HT1080 (cell line): ENCODE measurements around the gene PDE2A. TPM values are rescaled to one million over a fixed set of nuclear protein-coding genes. Genes with fewer than 3 reads are reported as not detected.
A peak's percentile ranks its signal among the peaks of the same experiment; 100 is the strongest.

ENCODE experiments used
- DNase-seq: peaks from one replicate; pipeline ENCODE4 v3.0.0-alpha.2; 2015; ENCODE audit warnings: low read depth
- polyA plus RNA-seq, 2 experiments: library from polyadenylated mRNA; depleted of rRNA; stranded (reverse); fragments of >200 nt; gene quantifications; 2 replicates each; pipeline ENCODE4 v1.2.3, GENCODE V29; 2015
- total RNA-seq: library from RNA; depleted of rRNA; stranded (reverse); fragments of >200 nt; shearing (Covaris generic); gene quantifications from 2 replicates; pipeline ENCODE4 v1.2.3, GENCODE V29; 2014; rRNA removed

PDE2A gene
- 3.6 and 7.7 TPM in 2 replicates for total RNA-seq
- polyA plus RNA-seq (2015; cell fraction: cytosol; rRNA removed), result 11.5 and 11.9 TPM in 2 replicates
- polyA plus RNA-seq (2015; cell fraction: nucleus; rRNA removed), result 53.1 and 54.3 TPM in 2 replicates

- DNase-seq, result no peak
Observed at GRCh38 chr11:72673943-72674828, at the start of gene PDE2A. PDE2A (minus strand) TSS chr11:72674422; CDS start chr11:72674207, 215 bp downstream.

GRCh38 chr11:72723508-72723907 lies 49.3 kb upstream of the PDE2A start:
- DNase-seq, result no peak

DNA sequence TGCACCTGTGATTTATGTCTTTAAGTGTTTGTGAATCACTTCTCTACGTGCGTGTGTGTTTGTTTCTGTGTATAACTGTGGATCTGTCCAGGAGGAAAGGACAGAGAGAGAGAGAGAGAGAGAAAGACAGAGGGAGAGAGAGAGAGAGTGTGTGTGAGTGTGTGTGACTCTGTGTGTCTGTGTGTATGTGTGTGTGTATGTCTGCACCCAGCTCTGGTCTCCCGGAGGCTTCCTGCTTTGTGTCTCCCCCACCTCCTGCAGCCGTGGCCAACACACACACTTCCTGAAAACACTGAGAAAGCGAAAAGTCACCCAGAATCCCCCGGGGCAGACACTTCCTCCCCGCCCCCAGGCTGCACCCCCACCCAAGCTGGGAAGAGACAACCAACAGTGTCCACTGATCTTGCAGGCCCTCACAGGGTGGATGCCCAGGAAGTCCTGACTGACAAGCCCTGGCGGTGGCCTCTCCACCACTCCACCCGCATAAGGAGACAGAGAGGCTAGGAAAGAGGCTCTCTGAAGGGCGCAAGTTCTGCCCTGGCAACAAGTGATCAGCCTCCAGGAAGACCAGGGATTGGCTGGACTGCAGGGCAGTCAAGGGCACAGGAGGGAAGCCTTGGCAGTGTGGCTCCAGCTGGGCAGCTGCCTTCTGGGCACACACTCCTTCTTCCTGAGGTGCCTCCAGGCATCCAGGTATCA lies 48.0 kb upstream of the PDE2A start:
- peak; percentile 79 for DNase-seq

GRCh38 chr11:72721689-72722049 lies 47.4 kb upstream of the PDE2A start:
- DNase-seq, result no peak

DNA sequence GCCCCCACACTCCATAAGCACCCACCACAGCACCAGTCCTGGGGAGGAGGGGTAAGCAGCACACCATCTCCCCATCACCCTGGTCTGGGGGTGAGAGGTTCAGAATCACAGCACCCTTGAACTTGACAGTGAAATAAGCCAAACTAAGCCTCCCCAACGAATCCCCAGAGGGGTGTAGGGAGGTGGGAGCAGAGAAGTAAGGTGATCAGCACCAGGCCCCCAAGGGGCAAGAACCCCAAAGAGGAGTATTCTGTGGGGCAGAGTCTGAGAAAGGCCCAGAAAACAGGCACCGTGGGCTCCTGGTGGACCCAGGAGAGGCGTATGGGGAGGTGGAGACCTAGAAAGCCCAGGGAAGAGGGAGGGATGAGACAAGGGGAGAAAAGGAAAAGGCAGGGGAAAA lies 47.1 kb upstream of the PDE2A start:
- no peak for DNase-seq

- no peak for DNase-seq
Observed at GRCh38 chr11:72720784-72721183, 46.6 kb upstream of the PDE2A start.

GRCh38 chr11:72720047-72720446 lies 45.8 kb upstream of the PDE2A start:
- DNase-seq, result no peak

GRCh38 chr11:72719551-72719950 lies 45.3 kb upstream of the PDE2A start:
- no peak for DNase-seq

- DNase-seq, result no peak
Observed at GRCh38 chr11:72719144-72719543, 44.9 kb upstream of the PDE2A start.

DNA sequence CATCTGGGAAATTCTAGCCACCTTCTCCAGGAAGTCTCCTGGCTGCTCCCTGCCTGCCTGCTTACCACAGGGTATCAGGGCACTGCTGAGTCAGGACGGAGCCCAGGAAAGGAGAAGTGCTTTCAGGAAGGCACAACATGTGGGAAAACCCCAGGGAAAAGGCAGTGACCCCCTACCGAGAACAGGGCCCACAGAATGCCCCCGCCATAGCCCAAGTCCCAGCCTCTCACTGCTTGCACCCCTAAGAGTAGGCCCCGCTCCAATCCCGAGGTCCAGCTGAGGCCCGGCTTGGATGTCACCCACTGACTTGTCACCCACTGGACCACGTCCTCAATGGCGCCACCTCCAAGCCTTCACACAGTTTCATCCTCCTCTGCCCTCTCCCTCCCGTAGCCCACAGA lies 43.9 kb upstream of the PDE2A start:
- no peak for DNase-seq

- no peak for DNase-seq
Observed at GRCh38 chr11:72716788-72717435, 42.7 kb upstream of the PDE2A start.

- DNase-seq, result no peak
Observed at GRCh38 chr11:72716290-72716689, 42.1 kb upstream of the PDE2A start.

- DNase-seq, result no peak
Observed at GRCh38 chr11:72712841-72713240, 38.6 kb upstream of the PDE2A start.

DNA sequence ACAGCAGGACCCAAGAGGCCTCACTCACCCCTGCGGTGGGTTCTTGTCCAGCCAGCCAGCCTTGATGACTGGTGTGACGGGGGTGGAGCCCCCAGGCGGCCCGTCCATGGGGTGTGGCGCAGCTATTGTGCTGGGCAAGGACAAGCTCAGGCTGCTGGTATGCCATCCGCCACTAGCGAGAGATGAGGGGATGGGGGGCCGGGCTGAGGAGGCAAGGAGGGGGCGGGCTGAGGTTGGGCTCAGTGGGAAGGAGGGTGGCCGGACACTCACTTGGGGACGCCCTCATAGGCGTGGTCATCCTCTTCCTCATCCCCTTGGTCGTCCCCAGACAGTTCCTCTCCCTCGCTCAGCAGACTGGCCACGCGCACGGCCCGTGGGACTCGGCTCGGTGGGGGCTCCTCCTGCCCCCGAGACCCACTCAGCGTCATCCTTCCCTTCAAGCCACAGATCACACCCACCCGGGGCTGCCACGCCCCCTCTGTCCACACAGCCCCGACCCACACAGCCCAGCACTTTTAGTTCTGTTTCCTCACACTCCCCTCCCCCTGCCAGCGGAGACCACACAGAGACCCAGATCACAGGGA lies 38.0 kb upstream of the PDE2A start:
- no peak for DNase-seq

DNA sequence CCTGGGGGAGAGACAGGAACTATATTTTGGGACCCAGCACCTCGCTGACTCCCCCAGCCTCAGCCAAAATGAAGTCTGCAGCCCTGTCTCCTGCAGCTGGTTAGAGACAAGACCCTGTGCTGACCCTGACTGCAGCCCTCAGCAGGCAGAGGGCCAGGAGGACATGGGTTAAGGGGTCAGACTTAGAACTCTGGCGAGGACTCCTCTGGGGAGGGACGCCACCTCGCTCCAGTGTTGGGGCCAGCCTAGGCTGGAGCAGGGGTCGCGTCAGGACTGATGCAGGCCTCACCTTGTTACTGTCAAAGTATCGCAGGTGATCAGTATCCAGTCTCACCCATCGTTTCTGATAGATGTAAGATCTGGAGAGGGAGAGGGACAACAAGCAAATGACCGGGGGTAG lies 36.9 kb upstream of the PDE2A start:
- DNase-seq, result no peak

DNA sequence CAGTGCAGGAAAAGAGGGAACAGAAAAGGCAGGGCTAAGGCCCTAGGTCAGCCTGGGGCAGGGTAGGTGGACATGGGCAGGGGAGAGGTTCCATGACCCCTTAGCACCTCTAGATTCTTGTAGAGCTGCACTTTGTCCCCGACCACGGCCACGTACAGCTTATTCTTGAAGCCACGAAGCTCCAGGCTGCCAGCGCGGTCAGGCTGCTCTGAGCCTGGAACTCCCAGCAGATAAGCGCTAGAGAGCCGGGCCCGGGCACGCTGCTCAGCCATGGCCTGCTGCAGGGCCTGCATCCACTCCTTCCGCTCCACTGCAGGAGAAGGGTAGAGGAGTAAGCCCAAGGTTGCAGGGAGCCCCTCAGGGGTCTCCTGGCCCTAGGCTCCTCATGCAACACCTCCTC lies 36.1 kb upstream of the PDE2A start:
- no peak for DNase-seq

DNA sequence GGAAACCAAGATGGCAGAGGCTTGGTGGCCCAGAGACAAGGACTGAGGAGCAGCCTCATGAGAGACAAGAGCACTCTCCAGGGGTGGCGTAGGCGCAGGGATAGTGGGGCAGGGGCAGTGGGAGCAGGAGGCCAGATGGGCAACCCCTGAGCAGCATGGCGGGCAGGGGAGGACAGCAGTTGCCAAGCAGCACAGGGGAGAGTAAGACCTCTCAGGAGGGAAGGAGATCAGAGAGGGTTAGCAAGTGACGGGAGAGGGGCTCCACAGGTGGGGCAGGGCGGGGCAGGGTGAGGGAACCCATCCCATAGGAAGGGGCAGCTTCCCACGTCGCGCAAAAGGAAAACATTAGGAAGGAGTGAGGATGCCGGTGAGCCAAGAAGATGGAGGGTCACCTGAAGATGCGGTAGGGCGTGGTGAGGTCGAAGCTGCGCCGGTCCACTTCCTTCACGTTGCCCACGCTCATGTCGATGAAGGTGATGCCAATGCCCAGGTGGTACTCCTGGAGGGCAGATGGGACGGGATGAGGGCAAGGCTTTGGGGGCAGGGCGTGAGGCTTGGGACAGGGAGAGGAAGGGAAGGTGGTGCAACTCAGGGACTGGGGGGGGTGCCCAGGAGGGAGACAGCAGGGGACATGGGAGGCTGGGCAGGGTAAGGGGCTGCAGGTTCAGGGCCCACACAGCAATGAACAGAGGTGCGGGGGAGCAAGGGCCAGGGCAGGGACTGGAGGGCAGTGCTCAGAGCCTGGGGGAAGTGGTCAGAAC lies 35.4 kb upstream of the PDE2A start:
- DNase-seq, result no peak

- no peak for DNase-seq
Observed at GRCh38 chr11:72707032-72707431, 32.8 kb upstream of the PDE2A start.

DNA sequence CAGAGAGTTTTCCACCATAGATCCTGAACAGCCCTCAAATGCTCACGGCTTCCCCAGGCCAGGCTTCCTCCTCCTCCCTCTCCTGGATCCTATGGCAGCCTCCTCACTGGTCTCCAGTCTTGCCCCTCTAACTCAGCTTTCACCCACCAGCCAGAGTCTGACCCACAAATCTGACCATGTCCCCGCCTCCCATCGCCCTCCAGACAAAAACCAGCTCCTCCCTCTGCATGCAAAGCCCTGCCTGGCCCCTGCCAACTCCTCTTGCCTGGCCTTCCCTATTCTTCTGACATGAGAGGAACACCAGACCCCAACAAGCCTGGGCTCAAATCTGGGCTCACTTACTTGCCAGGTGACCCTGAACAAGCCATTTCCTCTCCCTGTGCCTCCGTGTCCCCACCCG lies 32.4 kb upstream of the PDE2A start:
- no peak for DNase-seq

DNA sequence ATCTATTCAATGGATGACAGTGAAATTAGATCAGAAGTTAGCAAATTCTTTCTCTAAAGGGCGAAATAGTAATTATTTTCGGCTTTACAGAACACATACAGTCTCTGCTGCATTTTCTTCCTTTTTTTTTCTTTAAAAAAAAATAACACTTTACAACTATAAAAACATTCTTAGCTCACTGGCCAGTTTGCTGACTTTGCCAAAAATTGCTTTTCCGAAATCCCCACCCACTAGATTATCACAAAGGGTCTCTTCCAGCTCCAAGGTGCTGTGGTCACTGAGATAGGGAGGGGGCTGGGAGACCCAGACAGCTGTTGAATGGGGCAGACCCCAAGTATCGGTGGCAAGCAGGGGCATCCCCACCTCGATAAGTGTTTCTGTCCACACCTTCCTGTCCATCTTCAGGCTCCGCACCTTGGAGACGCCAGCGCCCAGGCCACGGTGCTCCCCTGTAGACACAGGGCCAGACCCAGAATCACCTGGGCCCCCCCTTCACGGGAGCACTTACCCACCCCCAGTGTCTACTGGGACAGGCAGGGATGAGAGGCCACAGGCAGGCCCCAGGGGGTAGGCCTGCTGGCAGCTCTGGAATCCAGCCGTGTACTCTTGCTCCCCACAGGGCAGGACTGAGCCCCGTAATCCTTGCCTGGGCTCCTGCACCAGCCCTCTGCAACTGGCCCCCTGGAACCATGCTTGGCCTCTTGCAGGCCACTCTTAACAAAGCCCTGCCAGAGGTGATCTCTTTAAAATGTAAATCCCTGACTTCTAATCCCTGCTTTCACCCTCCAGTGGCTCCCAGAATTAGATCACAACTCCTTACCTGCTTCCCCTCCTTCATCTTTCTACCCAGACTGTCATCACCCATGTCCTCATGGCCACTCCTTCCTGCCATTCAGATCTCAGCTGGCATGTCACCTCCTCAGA lies 31.5 kb upstream of the PDE2A start:
- no peak for DNase-seq
